NCI-H2107 treated with DMSO at 0.1 percent for 48 hours (cell line): ENCODE measurements around the gene CCR4.
A peak's percentile ranks its signal among the peaks of the same experiment; 100 is the strongest.
"Not testable (repeated sequence)": the region's sequence is repeated elsewhere in the genome, so short reads cannot be mapped to it uniquely, and the experiment has no call there.

Experiments
- DNase-seq: peaks from one replicate; lab custom pipeline; 2025; ENCODE audit not compliant: unreplicated experiment; lab: John Stamatoyannopoulos, UW

Gene CCR4

GRCh38 chr3:32951410-32951811, at the start of gene CCR4:
Gene CCR4 (plus strand): TSS chr3:32951644. CDS start chr3:32953423, 1,779 bp downstream.
- no peak for DNase-seq

- DNase-seq: not testable (repeated sequence)
These were observed 48.5 kb upstream of the CCR4 start for GRCh38 chr3:32902887-32903371.

- DNase-seq: no peak
These were observed 47.5 kb upstream of the CCR4 start for GRCh38 chr3:32903953-32904352.

- no peak for DNase-seq
These were observed 41.4 kb upstream of the CCR4 start for GRCh38 chr3:32909999-32910398.

- no peak for DNase-seq
These were observed 40.5 kb upstream of the CCR4 start for GRCh38 chr3:32910954-32911353.

- no peak for DNase-seq
These were observed 39.4 kb upstream of the CCR4 start for GRCh38 chr3:32912046-32912445.

- DNase-seq: no peak
These were observed 37.5 kb upstream of the CCR4 start for GRCh38 chr3:32913790-32914446.

- no peak for DNase-seq
These were observed 31.5 kb upstream of the CCR4 start for GRCh38 chr3:32919920-32920319.

GRCh38 chr3:32922078-32922477, 29.4 kb upstream of the CCR4 start:
- no peak for DNase-seq

- DNase-seq: no peak
These were observed 21.3 kb upstream of the CCR4 start for GRCh38 chr3:32930161-32930560.

GRCh38 chr3:32931273-32931672, 20.2 kb upstream of the CCR4 start:
- not testable (repeated sequence) for DNase-seq

GRCh38 chr3:32934150-32934742, 17.2 kb upstream of the CCR4 start:
- DNase-seq: no peak

- DNase-seq: no peak
These were observed 14.1 kb upstream of the CCR4 start for GRCh38 chr3:32937331-32937730.

- not testable (repeated sequence) for DNase-seq
These were observed 11.7 kb upstream of the CCR4 start for GRCh38 chr3:32939531-32940284.

GRCh38 chr3:32940726-32941125, 10.7 kb upstream of the CCR4 start:
- no peak for DNase-seq

GRCh38 chr3:32945136-32945535, 6.3 kb upstream of the CCR4 start:
- no peak for DNase-seq

- DNase-seq: not testable (repeated sequence)
These were observed 5.8 kb upstream of the CCR4 start for GRCh38 chr3:32945598-32945997.

- no peak for DNase-seq
These were observed 4.3 kb upstream of the CCR4 start for GRCh38 chr3:32946973-32947788.

GRCh38 chr3:32947789-32948238, 3.6 kb upstream of the CCR4 start:
- DNase-seq: peak; percentile 57

- DNase-seq: no peak
These were observed 2.6 kb upstream of the CCR4 start for GRCh38 chr3:32948625-32949445.
